ENCODE results near the gene NKD1. TPM values are rescaled to one million over a fixed set of nuclear protein-coding genes. Genes with fewer than 3 reads are reported as not detected.

The NKD1 gene
- total RNA-seq, 2 experiments from 2014 or later: 0.04 to 0.06 TPM

DNA sequence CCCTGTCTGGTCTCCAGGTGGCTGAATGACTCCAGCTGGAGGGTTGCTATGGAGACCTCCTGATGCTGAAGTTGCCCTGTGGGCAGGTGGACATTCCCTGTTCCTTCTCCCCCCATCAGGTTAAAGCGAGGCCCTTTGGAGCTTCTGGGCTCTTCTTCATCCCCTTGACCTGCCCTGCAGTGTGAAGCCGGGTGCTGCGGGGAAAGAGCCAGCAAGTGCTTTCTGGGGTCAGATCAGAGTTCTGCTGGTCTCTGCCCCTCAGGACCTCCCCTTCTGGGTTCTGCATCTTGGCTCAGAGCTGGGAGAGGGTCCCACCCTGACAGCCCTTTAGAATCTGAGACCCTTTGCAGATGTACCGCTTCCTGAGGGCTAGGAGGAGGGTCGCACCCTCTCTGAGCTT lies 25.1 kb downstream of the NKD1 start:
- no peak for DNase-seq (ENCODE audit: low spot score)
- H3K9me2 ChIP-seq (ENCODE audit: insufficient read depth, low read length): no peaks in the 10 kb centered on the region
- ChIA-PET CTCF (ENCODE audit: unreplicated experiment) (no interaction called here), POLR2A (no interaction called here)
- no peaks in the 10 kb centered on the region for H3K4me1 ChIP-seq (ENCODE audit: insufficient read depth, low read length, poor library complexity, severe bottlenecking)
- no peak overlapping the region for H3K4me2 ChIP-seq (ENCODE audit: low read length)
- no peaks in the 10 kb centered on the region for H4K20me1 ChIP-seq (ENCODE audit: insufficient read depth, low read length)
- H3K27ac ChIP-seq (ENCODE audit: low read depth, low read length, poor library complexity, severe bottlenecking): no peak overlapping the region
- no peak overlapping the region for H3K4me3 ChIP-seq (ENCODE audit: low read depth, low read length, poor library complexity, severe bottlenecking)
- H3K9me3 ChIP-seq (ENCODE audit: low read length): no peaks in the 10 kb centered on the region
- intact Hi-C loops (cut with micrococcal nuclease; ENCODE audit: unreplicated experiment): no loop called here
- no peaks in the 10 kb centered on the region for H3K79me2 ChIP-seq (ENCODE audit: insufficient read depth, low read depth, low read length)
- no TSS peak for BruUV-seq (replicated peaks)
- TF ChIP-seq, protein P1, sequence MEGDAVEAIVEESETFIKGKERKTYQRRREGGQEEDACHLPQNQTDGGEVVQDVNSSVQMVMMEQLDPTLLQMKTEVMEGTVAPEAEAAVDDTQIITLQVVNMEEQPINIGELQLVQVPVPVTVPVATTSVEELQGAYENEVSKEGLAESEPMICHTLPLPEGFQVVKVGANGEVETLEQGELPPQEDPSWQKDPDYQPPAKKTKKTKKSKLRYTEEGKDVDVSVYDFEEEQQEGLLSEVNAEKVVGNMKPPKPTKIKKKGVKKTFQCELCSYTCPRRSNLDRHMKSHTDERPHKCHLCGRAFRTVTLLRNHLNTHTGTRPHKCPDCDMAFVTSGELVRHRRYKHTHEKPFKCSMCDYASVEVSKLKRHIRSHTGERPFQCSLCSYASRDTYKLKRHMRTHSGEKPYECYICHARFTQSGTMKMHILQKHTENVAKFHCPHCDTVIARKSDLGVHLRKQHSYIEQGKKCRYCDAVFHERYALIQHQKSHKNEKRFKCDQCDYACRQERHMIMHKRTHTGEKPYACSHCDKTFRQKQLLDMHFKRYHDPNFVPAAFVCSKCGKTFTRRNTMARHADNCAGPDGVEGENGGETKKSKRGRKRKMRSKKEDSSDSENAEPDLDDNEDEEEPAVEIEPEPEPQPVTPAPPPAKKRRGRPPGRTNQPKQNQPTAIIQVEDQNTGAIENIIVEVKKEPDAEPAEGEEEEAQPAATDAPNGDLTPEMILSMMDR (conservative IDR thresholded peaks at IDR 0.05; ENCODE audit: low read length): no peak
- TF ChIP-seq EZH2phosphoT487 (IDR thresholded peaks at IDR 0.05; ENCODE audit: borderline replicate concordance, low read depth, low read length): no peak
- no peak overlapping the region for H2AFZ ChIP-seq (ENCODE audit: low read length)
- H3K36me3 ChIP-seq (ENCODE audit: insufficient read depth, low read length): no peaks in the 10 kb centered on the region

DNA sequence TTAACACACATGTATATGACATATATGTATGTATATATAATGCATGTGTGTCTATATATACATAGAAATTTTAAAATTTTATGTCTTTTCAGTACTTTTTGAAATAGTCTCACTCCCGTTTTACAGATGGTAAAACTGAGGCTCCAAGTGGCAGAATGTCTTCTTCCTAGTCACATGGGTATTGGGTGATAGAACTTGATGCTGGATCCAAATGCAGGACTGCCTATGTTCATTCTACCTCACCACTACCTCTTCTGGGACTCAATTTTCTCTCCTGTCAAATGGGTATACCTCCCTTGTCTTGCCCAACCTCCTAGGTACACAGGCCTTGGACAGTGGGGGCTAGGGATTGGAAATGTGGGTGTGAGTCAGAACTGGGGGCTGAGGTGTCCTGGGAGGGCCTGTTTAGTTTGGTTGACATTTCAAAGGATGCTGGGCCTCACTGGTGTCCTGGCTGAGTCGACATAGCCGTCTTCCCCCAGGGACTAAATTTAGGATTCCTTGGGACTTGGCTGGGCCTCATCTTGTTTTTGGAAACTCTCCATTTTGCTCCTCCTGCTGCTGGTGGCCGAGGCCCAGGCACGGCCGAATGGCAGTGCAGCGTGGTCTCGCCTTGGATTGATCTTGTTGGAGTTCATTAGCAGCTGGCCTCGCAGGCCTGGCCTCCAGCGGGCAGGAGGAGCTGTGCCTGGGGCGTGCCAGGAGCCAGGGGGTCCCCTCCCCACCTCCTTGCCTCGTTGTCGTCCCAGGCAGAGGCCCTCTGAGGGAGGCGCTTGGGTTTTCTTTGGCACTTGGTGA lies 25.9 kb downstream of the NKD1 start:
- no peak overlapping the region for H3K4me3 ChIP-seq (ENCODE audit: low read depth, low read length, poor library complexity, severe bottlenecking)
- H3K9me3 ChIP-seq (ENCODE audit: low read length): no peaks in the 10 kb centered on the region
- H3K4me1 ChIP-seq (ENCODE audit: insufficient read depth, low read length, poor library complexity, severe bottlenecking): no peaks in the 10 kb centered on the region
- intact Hi-C loops (cut with micrococcal nuclease; ENCODE audit: unreplicated experiment): no loop called here
- H2AFZ ChIP-seq (ENCODE audit: low read length): no peak overlapping the region
- H4K20me1 ChIP-seq (ENCODE audit: insufficient read depth, low read length): no peaks in the 10 kb centered on the region
- no peak for DNase-seq (ENCODE audit: low spot score)
- POLR2A ChIA-PET: interaction anchor here (0.7 kb wide), 1 partner anchor 71 kb away, joined by 3 read pairs; no protein-coding TSS in a partner anchor
- CTCF ChIA-PET (ENCODE audit: unreplicated experiment): no interaction called here
- H3K4me2 ChIP-seq (ENCODE audit: low read length): no peak overlapping the region
- no peak overlapping the region for H3K27ac ChIP-seq (ENCODE audit: low read depth, low read length, poor library complexity, severe bottlenecking)
- H3K9me2 ChIP-seq (ENCODE audit: insufficient read depth, low read length): no peaks in the 10 kb centered on the region
- TF ChIP-seq, protein P1 (conservative IDR thresholded peaks at IDR 0.05; ENCODE audit: low read length): no peak
- TF ChIP-seq EZH2phosphoT487 (IDR thresholded peaks at IDR 0.05; ENCODE audit: borderline replicate concordance, low read depth, low read length): no peak
- no TSS peak for BruUV-seq (replicated peaks)
- H3K79me2 ChIP-seq (ENCODE audit: insufficient read depth, low read depth, low read length): no peaks in the 10 kb centered on the region
- no peaks in the 10 kb centered on the region for H3K36me3 ChIP-seq (ENCODE audit: insufficient read depth, low read length)

DNA sequence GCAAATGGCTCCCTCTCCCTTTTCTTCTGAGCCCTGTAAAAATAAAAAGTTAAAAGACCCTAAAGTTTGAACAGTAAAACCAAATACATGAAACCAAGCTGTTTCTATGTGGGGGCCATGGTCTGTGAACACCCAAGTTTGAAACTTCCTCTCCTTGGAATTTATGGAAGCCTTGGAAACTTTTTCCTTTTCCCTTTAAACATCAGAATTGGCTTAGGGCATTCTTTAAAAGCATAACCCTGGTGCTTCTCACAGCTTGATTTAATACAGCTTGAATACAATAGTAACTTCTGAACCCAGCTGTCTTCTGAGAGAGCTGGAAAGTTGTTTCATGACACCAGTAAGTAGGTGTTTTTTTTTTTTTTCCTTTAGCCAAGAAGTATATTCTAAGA lies 26.5 kb downstream of the NKD1 start:
- H3K4me3 ChIP-seq (ENCODE audit: low read depth, low read length, poor library complexity, severe bottlenecking): no peak overlapping the region
- no peaks in the 10 kb centered on the region for H3K4me1 ChIP-seq (ENCODE audit: insufficient read depth, low read length, poor library complexity, severe bottlenecking)
- intact Hi-C loops (cut with micrococcal nuclease; ENCODE audit: unreplicated experiment): no loop called here
- H2AFZ ChIP-seq (ENCODE audit: low read length): no peak overlapping the region
- ChIA-PET CTCF (ENCODE audit: unreplicated experiment) (no interaction called here), POLR2A (interaction anchor here (0.7 kb wide), 1 partner anchor 70 kb away, joined by 3 read pairs; no protein-coding TSS in a partner anchor)
- H4K20me1 ChIP-seq (ENCODE audit: insufficient read depth, low read length): no peaks in the 10 kb centered on the region
- no peaks in the 10 kb centered on the region for H3K9me2 ChIP-seq (ENCODE audit: insufficient read depth, low read length)
- no peak overlapping the region for H3K27ac ChIP-seq (ENCODE audit: low read depth, low read length, poor library complexity, severe bottlenecking)
- H3K79me2 ChIP-seq (ENCODE audit: insufficient read depth, low read depth, low read length): no peaks in the 10 kb centered on the region
- H3K9me3 ChIP-seq (ENCODE audit: low read length): no peaks in the 10 kb centered on the region
- no peak for DNase-seq (ENCODE audit: low spot score)
- no peaks in the 10 kb centered on the region for H3K36me3 ChIP-seq (ENCODE audit: insufficient read depth, low read length)
- H3K4me2 ChIP-seq (ENCODE audit: low read length): no peak overlapping the region
- TF ChIP-seq, protein P1 (conservative IDR thresholded peaks at IDR 0.05; ENCODE audit: low read length): no peak
- no peak for TF ChIP-seq EZH2phosphoT487 (IDR thresholded peaks at IDR 0.05; ENCODE audit: borderline replicate concordance, low read depth, low read length)
- no TSS peak for BruUV-seq (replicated peaks)
